Measurements from ENCODE around the gene FOXA1. TPM values are rescaled to one million over a fixed set of nuclear protein-coding genes. Genes with fewer than 3 reads are reported as not detected.
A peak's percentile ranks its signal among the peaks of the same experiment; 100 is the strongest.

FOXA1 gene
- total RNA-seq, 4 donors from 2014 or later: 5.1 TPM; not detected in 3

DNA sequence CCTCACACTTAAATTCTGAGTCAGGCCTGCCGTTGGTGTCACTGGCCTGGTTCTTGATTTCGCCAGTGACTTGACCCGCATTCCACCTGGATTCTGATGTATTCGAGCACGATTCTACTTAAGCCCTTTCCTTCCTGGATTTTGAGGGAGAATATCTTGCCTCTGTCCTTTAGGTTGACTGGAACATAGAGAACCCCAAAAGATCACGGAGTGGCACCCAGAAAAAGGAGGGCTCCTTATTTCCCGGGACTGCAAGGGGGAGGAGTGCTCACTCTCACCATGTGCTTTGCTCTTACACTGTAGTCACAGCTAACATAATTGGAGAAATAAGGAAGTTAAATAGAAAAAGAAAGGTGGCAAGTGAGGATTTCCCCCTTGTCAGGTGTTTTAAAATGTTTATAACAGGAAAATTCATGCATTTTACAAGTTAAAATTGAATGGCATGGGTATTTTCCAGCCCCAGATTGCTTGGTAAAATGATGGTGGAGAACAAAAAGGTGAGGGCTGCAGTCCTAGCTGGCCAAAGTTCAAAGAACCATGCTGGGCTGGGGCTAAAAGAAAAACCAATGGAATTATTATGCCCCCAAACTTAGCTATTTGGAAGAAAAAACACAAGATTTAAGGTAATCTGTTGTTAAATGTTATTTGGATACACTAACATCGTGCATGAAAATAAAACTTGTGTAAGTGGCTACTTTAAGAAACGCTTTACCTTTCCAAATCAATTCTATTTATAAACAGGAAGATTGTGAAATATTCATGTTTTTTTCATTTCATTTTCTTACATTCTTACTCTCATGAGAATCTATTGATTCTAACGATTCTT lies 8.9 kb downstream of the FOXA1 start:
- Histone ChIP-seq H3K4me3 (no peak overlapping the region), H3K36me3 (no peaks in the 10 kb centered on the region), H3K27me3 (peaks cover 95% of the 10 kb centered on the region), H3K9me3 (no peaks in the 10 kb centered on the region), H3K27ac (no peak overlapping the region), H3K4me1 (peaks cover 0 to 34% (median 0%) of the 10 kb centered on the region in 3 donors)
- WGBS, 2 donors (ENCODE audit: low coverage in 1 of 2): 0 to 5% methylated on average over 4 to 10 of the region's 10 CpGs
- ATAC-seq: no peak
- TF ChIP-seq EP300 (IDR thresholded peaks at IDR 0.05) (no peak), POLR2A (IDR thresholded peaks at IDR 0.05) (no peak), POLR2AphosphoS5 (IDR thresholded peaks at IDR 0.05) (no peak)
- TF ChIP-seq, protein P1, sequence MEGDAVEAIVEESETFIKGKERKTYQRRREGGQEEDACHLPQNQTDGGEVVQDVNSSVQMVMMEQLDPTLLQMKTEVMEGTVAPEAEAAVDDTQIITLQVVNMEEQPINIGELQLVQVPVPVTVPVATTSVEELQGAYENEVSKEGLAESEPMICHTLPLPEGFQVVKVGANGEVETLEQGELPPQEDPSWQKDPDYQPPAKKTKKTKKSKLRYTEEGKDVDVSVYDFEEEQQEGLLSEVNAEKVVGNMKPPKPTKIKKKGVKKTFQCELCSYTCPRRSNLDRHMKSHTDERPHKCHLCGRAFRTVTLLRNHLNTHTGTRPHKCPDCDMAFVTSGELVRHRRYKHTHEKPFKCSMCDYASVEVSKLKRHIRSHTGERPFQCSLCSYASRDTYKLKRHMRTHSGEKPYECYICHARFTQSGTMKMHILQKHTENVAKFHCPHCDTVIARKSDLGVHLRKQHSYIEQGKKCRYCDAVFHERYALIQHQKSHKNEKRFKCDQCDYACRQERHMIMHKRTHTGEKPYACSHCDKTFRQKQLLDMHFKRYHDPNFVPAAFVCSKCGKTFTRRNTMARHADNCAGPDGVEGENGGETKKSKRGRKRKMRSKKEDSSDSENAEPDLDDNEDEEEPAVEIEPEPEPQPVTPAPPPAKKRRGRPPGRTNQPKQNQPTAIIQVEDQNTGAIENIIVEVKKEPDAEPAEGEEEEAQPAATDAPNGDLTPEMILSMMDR (IDR thresholded peaks at IDR 0.05): no peak

DNA sequence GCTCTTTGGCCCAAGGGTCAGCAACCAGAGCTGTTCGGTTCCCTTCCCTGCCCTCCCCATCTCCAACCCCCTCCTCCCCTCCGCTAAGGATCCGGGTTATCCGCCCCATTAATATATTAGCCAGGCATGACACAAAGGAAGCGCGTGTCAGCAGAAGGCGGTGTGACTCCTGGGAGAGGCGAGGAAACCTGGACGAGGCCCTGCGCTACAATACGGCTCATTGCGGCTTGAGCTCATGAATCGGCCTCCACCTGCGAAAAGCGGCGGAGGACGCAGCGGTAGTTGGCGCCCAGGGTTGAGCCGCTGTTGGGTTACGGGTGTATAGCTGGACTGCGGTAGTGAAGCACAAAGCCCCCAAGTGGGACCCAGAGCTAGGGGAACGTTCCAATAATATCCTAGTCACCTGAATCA lies 9.9 kb downstream of the FOXA1 start:
- Histone ChIP-seq H3K27ac (no peak overlapping the region), H3K9me3 (no peaks in the 10 kb centered on the region), H3K4me3 (no peak overlapping the region), H3K36me3 (no peaks in the 10 kb centered on the region), H3K27me3 (peaks cover 84% of the 10 kb centered on the region), H3K4me1 (peaks cover 0 to 33% (median 0%) of the 10 kb centered on the region in 3 donors)
- ATAC-seq: no peak
- WGBS, 2 donors (ENCODE audit: low coverage in 1 of 2): 0 to 7% methylated on average over 2 to 19 of the region's 23 CpGs
- TF ChIP-seq POLR2AphosphoS5 (IDR thresholded peaks at IDR 0.05): no peak
- no peak for TF ChIP-seq POLR2A (IDR thresholded peaks at IDR 0.05)
- TF ChIP-seq, protein P1 (IDR thresholded peaks at IDR 0.05): no peak
- TF ChIP-seq EP300 (IDR thresholded peaks at IDR 0.05): no peak

- H3K27me3 ChIP-seq: peaks cover 78% of the 10 kb centered on the region
- H3K4me1 ChIP-seq: peaks cover 0 to 33% (median 0%) of the 10 kb centered on the region in 3 donors
- H3K9me3 ChIP-seq: no peaks in the 10 kb centered on the region
- H3K27ac ChIP-seq: no peak overlapping the region
- no peak for ATAC-seq
- 4 to 10% methylated on average over 2 to 5 of the region's 62 CpGs for WGBS, 2 donors (ENCODE audit: low coverage in 1 of 2)
- H3K36me3 ChIP-seq: no peaks in the 10 kb centered on the region
- H3K4me3 ChIP-seq: no peak overlapping the region
- TF ChIP-seq POLR2A (IDR thresholded peaks at IDR 0.05) (no peak), POLR2AphosphoS5 (IDR thresholded peaks at IDR 0.05) (no peak)
These were observed 10.6 kb downstream of the FOXA1 start for GRCh38 chr14:37584211-37585100.

DNA sequence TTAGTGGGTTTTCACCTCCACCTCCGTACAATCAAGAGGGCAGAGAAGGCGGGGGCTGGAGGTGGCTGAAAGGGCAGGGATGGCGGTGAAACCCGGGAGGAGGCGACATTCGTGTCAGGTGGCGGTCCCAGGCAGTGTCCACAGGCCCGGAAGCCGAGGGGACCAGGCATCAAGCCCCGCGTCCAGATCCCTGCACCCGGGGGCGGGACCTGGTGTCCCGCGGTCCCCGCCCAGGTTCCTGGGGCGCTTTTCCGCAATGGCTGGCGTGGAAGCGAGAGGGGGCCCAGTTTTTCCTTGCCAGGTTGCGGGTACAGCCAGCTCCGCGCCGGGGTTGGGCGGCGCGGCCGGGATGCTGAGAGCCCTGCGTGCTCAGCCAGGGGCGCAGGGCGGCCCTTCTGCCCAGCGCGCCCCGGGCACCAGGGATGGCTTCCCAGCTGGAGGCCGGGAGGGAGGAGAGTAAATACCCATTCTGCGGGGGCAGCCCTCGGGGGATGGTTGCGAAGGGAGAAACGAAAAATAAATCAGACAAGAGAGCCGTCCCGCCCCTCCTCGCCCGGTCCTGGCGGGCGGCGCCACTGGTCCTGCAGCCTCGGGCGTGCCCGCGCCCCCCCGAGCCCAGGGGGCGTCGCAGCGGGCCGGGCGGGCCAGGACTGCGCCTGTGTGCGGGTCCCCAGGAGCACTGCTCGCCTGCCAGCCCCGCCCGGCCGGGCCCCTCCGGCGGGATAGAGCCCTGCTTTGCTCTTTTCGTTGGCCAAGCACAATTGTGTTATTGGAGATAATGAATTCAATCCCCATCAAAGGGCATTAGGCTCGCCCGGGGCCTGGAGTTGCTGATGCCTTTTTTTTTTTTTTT lies 11.5 kb downstream of the FOXA1 start:
- 0 to 6% methylated on average over 4 to 7 of the region's 67 CpGs for WGBS, 2 donors (ENCODE audit: low coverage in 1 of 2)
- Histone ChIP-seq H3K9me3 (no peaks in the 10 kb centered on the region), H3K27me3 (peaks cover 78% of the 10 kb centered on the region), H3K4me3 (no peak overlapping the region), H3K4me1 (peaks cover 0 to 33% (median 0%) of the 10 kb centered on the region in 3 donors), H3K36me3 (no peaks in the 10 kb centered on the region), H3K27ac (no peak overlapping the region)
- TF ChIP-seq, protein P1 (IDR thresholded peaks at IDR 0.05): no peak
- no peak for TF ChIP-seq EP300 (IDR thresholded peaks at IDR 0.05)
- TF ChIP-seq POLR2A (IDR thresholded peaks at IDR 0.05): peak in 1 of 2 donors; percentile 10
- no peak for TF ChIP-seq POLR2AphosphoS5 (IDR thresholded peaks at IDR 0.05)
- no peak for ATAC-seq

Measured in gastroesophageal sphincter (tissue), 4 donors.